ENCODE data around the gene ABCB10.

- TF ChIP-seq CTCF (IDR thresholded peaks at IDR 0.05; ENCODE audit: borderline replicate concordance, extremely low read depth, low read length, poor library complexity, severe bottlenecking) (no peak), EZH2 (IDR thresholded peaks at IDR 0.05; ENCODE audit: borderline replicate concordance, low read depth, low read length, severe bottlenecking) (no peak)
Observed at GRCh38 chr1:229480495-229480894, 78.0 kb downstream of the ABCB10 start.

Measured in DND-41 (cell line).